ENCODE data around the gene PTPN1. TPM values are rescaled to one million over a fixed set of nuclear protein-coding genes. Genes with fewer than 3 reads are reported as not detected.
A peak's percentile ranks its signal among the peaks of the same experiment; 100 is the strongest.

PTPN1 gene
- total RNA-seq, 2 donors from 2014 or later = 65.5 to 67.7 TPM

DNA sequence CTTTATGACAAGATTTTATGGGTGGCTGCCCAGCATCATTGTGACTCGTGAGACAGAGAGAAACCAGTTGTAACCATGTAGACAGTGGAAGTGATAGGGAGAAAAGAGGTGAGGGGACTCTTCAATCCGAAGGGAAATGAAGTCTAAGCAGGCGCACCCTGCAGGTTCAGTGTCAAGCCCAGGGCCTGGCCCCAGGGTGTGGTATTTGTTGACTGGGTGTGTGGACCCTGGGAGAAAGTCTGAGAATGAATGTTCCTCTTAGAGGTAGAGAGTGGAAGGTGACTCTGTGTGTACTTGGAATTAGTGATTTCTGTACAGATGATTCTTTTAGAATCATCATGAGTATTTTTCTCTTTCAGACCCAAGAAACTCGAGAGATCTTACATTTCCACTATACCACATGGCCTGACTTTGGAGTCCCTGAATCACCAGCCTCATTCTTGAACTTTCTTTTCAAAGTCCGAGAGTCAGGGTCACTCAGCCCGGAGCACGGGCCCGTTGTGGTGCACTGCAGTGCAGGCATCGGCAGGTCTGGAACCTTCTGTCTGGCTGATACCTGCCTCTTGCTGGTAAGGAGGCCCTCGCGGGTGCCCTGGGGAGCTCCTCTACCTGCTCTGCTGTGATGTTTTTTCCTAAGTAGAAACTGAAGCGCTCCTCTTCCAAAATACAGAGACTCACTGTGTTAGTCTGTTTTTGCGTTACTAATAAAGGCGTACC, 68.0 kb downstream of the PTPN1 start:
- H3K27ac Mint-ChIP-seq = peak overlapping the region; percentile 86
- no peak for ATAC-seq
- H3K9me3 ChIP-seq (ENCODE audit: control insufficient read depth, low read length, poor library complexity, severe bottlenecking) = no peaks in the 10 kb centered on the region
- H3K4me3 Mint-ChIP-seq = no peak overlapping the region
- peaks cover 3% of the 10 kb centered on the region for H3K36me3 Mint-ChIP-seq (ENCODE audit: low read depth)
- H3K4me1 Mint-ChIP-seq = peaks cover 9% of the 10 kb centered on the region
- no peak for DNase-seq
- H3K27me3 Mint-ChIP-seq = no peaks in the 10 kb centered on the region

DNA sequence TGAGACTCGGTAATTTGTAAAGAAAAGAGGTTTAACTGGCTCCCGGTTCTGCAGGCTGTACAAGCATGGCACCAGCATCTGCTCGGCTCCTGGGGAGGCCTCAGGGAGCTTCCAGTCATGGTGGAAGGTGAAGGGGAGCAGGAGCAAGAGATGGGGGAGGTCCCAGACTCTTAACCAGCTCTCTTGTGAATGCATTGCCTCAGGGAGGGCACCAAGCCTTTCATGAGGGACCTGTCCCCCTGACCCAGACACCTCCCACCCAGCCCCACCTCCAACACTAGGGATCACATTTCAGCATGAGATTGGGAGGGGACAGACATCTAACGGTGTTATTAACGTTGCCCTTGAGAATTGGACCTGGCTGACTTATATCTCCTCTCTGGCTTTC, 68.6 kb downstream of the PTPN1 start:
- H3K4me3 Mint-ChIP-seq = no peak overlapping the region
- H3K36me3 Mint-ChIP-seq (ENCODE audit: low read depth) = peaks cover 5% of the 10 kb centered on the region
- no peaks in the 10 kb centered on the region for H3K9me3 ChIP-seq (ENCODE audit: control insufficient read depth, low read length, poor library complexity, severe bottlenecking)
- H3K4me1 Mint-ChIP-seq = peaks cover 8% of the 10 kb centered on the region
- no peak for DNase-seq
- H3K27ac Mint-ChIP-seq = peak overlapping the region; percentile 86
- no peaks in the 10 kb centered on the region for H3K27me3 Mint-ChIP-seq
- no peak for ATAC-seq

DNA sequence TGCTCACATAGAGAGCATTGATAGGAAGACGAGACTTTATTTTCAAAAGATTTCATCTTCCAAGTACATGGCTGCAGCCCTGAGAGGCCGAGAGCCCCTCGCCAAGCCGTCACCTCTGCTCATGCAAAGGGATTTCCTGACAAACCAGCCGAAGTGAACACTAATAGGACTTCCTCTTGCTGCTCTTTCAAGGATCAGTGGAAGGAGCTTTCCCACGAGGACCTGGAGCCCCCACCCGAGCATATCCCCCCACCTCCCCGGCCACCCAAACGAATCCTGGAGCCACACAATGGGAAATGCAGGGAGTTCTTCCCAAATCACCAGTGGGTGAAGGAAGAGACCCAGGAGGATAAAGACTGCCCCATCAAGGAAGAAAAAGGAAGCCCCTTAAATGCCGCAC, 69.3 kb downstream of the PTPN1 start:
- Mint-ChIP-seq H3K27ac (peak overlapping the region; percentile 86), H3K4me3 (peak overlapping the region; percentile 9), H3K27me3 (no peaks in the 10 kb centered on the region), H3K4me1 (peaks cover 8% of the 10 kb centered on the region), H3K36me3 (ENCODE audit: low read depth) (peaks cover 5% of the 10 kb centered on the region)
- no peak for DNase-seq
- no peaks in the 10 kb centered on the region for H3K9me3 ChIP-seq (ENCODE audit: control insufficient read depth, low read length, poor library complexity, severe bottlenecking)
- no peak for ATAC-seq

DNA sequence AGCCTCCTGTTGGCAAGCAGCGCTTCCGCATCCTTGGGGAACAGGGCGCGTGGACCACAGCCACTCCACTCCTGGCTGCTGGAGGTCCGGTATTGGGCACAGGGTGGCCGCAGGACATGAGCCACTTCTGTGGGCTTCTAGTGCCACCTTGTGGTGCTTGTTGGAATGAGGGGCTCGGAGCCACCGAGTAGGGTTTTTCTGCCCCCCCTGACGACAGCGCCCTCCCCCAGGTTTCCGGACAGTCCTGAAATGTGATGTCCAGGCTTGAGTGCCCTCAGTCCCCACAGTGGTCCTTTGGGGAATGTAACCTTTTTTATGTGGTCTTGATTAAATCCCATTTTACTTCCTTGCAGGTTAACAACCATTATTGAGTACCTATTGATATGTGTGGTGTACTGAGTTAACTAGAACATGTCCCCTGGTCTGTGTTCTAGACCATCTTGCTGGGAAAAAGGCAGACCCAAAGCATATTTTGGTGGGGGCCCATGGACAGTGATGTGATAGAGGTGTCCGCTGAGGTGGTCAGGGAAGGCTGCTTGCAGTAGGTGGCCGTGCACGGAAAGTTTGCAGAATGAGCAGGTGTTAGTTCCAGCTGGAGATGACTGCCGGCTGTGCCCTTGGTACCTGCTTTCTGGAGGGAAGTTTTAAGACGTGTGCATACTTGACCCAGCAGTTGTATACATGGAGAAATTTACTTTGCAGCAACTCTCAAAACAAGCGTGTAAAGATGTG, 70.0 kb downstream of the PTPN1 start:
- Mint-ChIP-seq H3K27me3 (no peaks in the 10 kb centered on the region), H3K36me3 (ENCODE audit: low read depth) (peaks cover 2% of the 10 kb centered on the region), H3K27ac (peak overlapping the region; percentile 86), H3K4me3 (peak overlapping the region; percentile 45), H3K4me1 (peaks cover 8% of the 10 kb centered on the region)
- DNase-seq = peak in 1 of 3 donors; percentile 35
- no peaks in the 10 kb centered on the region for H3K9me3 ChIP-seq (ENCODE audit: control insufficient read depth, low read length, poor library complexity, severe bottlenecking)
- ATAC-seq = peak; percentile 50

DNA sequence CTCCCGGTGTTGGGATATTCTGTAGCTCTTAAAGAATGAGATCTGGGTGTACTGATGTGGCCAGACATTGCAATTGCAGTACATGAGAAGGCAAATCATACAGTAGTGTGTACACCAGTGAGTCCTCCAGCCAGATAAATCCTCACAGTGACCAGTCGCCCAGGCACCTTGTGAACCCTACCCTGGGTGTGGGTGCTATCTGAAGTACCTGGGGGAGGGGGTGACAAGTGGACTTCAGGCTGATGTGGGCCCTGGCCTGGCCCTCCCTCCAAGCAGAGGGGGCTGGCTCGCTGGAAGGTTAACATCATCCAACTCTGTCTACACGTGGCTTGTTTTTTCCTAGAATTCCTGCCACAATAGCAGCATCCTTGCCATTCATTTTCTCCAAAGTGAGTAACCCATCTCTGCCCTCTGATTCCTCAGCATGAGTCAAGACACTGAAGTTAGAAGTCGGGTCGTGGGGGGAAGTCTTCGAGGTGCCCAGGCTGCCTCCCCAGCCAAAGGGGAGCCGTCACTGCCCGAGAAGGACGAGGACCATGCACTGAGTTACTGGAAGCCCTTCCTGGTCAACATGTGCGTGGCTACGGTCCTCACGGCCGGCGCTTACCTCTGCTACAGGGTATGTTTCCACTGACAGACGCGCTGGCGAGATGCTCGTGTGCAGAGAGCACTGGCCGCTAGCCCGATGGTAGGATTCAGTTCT, 70.8 kb downstream of the PTPN1 start:
- H3K27ac Mint-ChIP-seq = peak overlapping the region; percentile 86
- peaks cover 2% of the 10 kb centered on the region for H3K36me3 Mint-ChIP-seq (ENCODE audit: low read depth)
- no peak overlapping the region for H3K4me3 Mint-ChIP-seq
- peaks cover 2% of the 10 kb centered on the region for H3K4me1 Mint-ChIP-seq
- ATAC-seq (no peak), DNase-seq (no peak)
- H3K27me3 Mint-ChIP-seq = no peaks in the 10 kb centered on the region
- no peaks in the 10 kb centered on the region for H3K9me3 ChIP-seq (ENCODE audit: control insufficient read depth, low read length, poor library complexity, severe bottlenecking)

DNA sequence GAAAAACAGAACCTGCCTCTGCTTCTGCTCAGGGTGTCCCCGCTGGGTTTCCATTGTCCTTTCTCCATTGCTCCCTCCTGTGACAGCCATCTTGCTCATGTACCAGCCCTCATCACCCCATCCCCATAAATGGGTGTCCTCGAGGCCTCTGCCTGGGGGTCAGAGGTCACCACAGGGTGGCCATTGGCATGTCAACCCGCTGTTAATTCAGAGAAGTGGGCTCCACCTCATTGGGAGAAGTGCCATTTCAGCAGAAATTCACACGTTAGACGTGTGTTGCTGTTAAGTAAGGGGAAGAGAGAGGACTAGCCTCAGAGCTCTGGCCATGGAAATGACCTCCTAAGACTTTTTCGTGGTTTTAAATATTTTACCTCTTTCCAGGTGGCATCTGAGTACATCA, 71.9 kb downstream of the PTPN1 start:
- no peak overlapping the region for H3K4me3 Mint-ChIP-seq
- no peak overlapping the region for H3K27ac Mint-ChIP-seq
- peaks cover 2% of the 10 kb centered on the region for H3K4me1 Mint-ChIP-seq
- no peak for DNase-seq
- ATAC-seq = no peak
- H3K36me3 Mint-ChIP-seq (ENCODE audit: low read depth) = peaks cover 2% of the 10 kb centered on the region
- H3K27me3 Mint-ChIP-seq = no peaks in the 10 kb centered on the region
- H3K9me3 ChIP-seq (ENCODE audit: control insufficient read depth, low read length, poor library complexity, severe bottlenecking) = no peaks in the 10 kb centered on the region

DNA sequence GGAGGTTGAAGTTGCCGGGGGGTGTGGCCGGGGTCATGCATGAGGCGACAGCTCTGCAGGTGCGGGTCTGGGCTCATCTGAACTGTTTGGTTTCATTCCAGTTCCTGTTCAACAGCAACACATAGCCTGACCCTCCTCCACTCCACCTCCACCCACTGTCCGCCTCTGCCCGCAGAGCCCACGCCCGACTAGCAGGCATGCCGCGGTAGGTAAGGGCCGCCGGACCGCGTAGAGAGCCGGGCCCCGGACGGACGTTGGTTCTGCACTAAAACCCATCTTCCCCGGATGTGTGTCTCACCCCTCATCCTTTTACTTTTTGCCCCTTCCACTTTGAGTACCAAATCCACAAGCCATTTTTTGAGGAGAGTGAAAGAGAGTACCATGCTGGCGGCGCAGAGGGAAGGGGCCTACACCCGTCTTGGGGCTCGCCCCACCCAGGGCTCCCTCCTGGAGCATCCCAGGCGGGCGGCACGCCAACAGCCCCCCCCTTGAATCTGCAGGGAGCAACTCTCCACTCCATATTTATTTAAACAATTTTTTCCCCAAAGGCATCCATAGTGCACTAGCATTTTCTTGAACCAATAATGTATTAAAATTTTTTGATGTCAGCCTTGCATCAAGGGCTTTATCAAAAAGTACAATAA, 72.5 kb downstream of the PTPN1 start:
- ATAC-seq (no peak), DNase-seq (no peak)
- H3K27me3 Mint-ChIP-seq = no peaks in the 10 kb centered on the region
- H3K4me1 Mint-ChIP-seq = peaks cover 2% of the 10 kb centered on the region
- no peaks in the 10 kb centered on the region for H3K9me3 ChIP-seq (ENCODE audit: control insufficient read depth, low read length, poor library complexity, severe bottlenecking)
- H3K4me3 Mint-ChIP-seq = no peak overlapping the region
- H3K36me3 Mint-ChIP-seq (ENCODE audit: low read depth) = peaks cover 2% of the 10 kb centered on the region
- no peak overlapping the region for H3K27ac Mint-ChIP-seq

DNA sequence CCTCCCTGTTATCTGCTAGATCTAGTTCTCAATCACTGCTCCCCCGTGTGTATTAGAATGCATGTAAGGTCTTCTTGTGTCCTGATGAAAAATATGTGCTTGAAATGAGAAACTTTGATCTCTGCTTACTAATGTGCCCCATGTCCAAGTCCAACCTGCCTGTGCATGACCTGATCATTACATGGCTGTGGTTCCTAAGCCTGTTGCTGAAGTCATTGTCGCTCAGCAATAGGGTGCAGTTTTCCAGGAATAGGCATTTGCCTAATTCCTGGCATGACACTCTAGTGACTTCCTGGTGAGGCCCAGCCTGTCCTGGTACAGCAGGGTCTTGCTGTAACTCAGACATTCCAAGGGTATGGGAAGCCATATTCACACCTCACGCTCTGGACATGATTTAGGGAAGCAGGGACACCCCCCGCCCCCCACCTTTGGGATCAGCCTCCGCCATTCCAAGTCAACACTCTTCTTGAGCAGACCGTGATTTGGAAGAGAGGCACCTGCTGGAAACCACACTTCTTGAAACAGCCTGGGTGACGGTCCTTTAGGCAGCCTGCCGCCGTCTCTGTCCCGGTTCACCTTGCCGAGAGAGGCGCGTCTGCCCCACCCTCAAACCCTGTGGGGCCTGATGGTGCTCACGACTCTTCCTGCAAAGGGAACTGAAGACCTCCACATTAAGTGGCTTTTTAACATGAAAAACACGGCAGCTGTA, 73.4 kb downstream of the PTPN1 start:
- Mint-ChIP-seq H3K4me1 (peaks cover 6% of the 10 kb centered on the region), H3K27ac (no peak overlapping the region), H3K4me3 (no peak overlapping the region), H3K36me3 (ENCODE audit: low read depth) (peaks cover 4% of the 10 kb centered on the region), H3K27me3 (no peaks in the 10 kb centered on the region)
- H3K9me3 ChIP-seq (ENCODE audit: control insufficient read depth, low read length, poor library complexity, severe bottlenecking) = no peaks in the 10 kb centered on the region
- ATAC-seq (no peak), DNase-seq (no peak)

DNA sequence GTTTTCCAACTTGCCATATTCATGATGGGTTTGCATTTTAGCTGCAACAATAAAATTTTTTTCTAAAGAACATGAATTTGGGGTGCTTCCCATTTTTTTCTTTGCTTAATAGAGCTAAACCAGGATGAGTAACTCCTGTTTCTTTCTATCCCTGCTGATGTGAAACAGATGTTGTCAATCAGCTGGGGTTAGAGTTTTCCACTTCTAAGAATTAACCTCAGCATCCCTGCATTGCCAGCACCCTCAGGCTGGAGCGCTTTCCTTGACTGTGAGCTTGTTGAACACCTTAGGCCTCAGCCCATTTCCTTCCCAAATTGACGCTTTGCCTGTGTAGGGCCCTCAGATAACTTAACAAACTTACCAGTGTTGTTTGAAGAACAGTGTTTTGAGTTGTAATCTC, 74.5 kb downstream of the PTPN1 start:
- DNase-seq (no peak), ATAC-seq (no peak)
- Mint-ChIP-seq H3K4me3 (no peak overlapping the region), H3K36me3 (ENCODE audit: low read depth) (peaks cover 4% of the 10 kb centered on the region), H3K4me1 (peaks cover 6% of the 10 kb centered on the region), H3K27me3 (no peaks in the 10 kb centered on the region), H3K27ac (no peak overlapping the region)
- no peaks in the 10 kb centered on the region for H3K9me3 ChIP-seq (ENCODE audit: control insufficient read depth, low read length, poor library complexity, severe bottlenecking)

DNA sequence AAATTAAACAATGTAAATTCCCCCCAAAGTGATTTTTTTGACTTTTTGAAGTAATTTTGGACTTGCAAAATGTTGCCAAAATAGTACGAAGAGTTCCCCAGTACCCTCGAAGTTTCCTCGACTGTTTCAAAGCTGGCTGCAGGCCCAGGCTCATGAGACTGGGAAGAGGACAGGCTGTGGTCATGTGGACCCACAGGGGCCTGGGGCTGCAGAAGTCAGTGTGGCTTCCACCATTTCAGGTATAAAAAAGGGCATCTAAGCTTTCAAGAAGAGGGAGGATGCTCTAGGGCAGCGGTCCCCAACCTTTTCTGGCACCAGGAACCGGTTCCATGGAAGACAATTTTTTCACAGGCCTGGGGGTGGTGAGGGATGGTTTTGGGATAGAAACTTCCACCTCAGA, 75.0 kb downstream of the PTPN1 start:
- no peaks in the 10 kb centered on the region for H3K9me3 ChIP-seq (ENCODE audit: control insufficient read depth, low read length, poor library complexity, severe bottlenecking)
- no peak for ATAC-seq
- Mint-ChIP-seq H3K36me3 (ENCODE audit: low read depth) (peaks cover 4% of the 10 kb centered on the region), H3K27ac (no peak overlapping the region), H3K4me1 (peaks cover 6% of the 10 kb centered on the region), H3K27me3 (no peaks in the 10 kb centered on the region), H3K4me3 (no peak overlapping the region)
- no peak for DNase-seq

DNA sequence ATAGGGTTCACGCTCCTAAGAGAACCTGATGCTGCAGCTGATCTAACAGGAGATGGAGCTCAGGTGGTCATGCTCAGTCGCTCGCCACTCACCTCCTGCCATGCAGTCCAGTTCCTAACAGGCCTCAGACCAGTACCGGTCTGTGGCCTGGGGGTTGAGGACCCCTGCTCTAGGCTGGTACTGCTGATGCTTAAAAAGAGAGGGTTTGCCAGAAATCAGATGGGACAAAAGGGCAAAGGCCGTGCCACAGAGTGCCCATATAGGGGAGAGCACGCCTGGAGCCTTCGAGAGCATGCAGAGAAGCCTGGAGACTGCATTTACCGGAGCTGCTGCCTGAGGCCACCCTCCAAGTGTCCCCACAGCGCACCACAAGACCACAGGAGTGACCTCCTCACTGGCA, 75.5 kb downstream of the PTPN1 start:
- no peak for ATAC-seq
- H3K4me1 Mint-ChIP-seq = peaks cover 6% of the 10 kb centered on the region
- H3K4me3 Mint-ChIP-seq = no peak overlapping the region
- H3K27me3 Mint-ChIP-seq = no peaks in the 10 kb centered on the region
- H3K27ac Mint-ChIP-seq = peak overlapping the region; percentile 86
- H3K36me3 Mint-ChIP-seq (ENCODE audit: low read depth) = peaks cover 4% of the 10 kb centered on the region
- no peaks in the 10 kb centered on the region for H3K9me3 ChIP-seq (ENCODE audit: control insufficient read depth, low read length, poor library complexity, severe bottlenecking)
- DNase-seq = no peak

DNA sequence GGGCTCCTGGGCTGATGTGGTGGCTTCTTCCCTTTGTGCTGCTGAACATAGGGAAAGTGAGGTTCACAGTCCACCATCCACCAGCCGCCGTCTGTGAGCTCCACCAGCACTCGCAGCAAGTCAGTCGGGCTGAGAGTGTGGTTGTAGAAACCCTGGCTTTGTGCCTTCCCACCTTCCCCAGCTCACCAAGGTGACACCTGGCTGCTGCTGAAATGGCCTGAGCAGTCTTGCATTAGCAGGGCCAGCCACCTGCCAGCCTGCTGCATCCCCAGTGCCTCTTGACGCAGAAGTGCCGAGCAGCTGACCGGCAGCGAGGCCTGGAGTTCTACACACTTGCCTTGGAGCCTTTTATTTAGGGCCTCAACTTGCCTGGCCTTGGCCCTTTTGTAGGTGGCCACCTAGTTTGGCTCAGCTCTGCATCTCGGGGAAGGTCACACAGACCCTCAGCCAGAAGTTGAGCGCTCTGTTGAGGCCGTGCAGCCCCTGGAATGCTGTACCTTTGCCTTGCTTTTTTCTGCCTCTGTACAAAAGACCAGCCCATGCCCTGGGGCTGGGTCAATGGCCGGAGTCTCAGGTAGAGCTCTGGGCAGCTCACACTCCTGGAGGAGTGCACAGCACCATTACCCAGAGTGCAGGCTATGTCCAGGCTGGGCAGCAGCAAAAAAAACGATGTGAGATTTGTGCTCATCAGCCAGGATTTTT, 76.5 kb downstream of the PTPN1 start:
- H3K9me3 ChIP-seq (ENCODE audit: control insufficient read depth, low read length, poor library complexity, severe bottlenecking) = no peaks in the 10 kb centered on the region
- no peaks in the 10 kb centered on the region for H3K27me3 Mint-ChIP-seq
- peaks cover 6% of the 10 kb centered on the region for H3K4me1 Mint-ChIP-seq
- H3K36me3 Mint-ChIP-seq (ENCODE audit: low read depth) = peaks cover 4% of the 10 kb centered on the region
- no peak for DNase-seq
- no peak overlapping the region for H3K4me3 Mint-ChIP-seq
- peak overlapping the region; percentile 86 for H3K27ac Mint-ChIP-seq
- no peak for ATAC-seq
